NCI-H82 treated with DMSO at 0.1 percent for 48 hours (cell line): ENCODE data around the gene TMEM17.

Experiments
- DNase-seq: peaks from one replicate; lab custom pipeline; 2025; ENCODE audit not compliant: unreplicated experiment; lab: John Stamatoyannopoulos, UW

The TMEM17 gene

DNA sequence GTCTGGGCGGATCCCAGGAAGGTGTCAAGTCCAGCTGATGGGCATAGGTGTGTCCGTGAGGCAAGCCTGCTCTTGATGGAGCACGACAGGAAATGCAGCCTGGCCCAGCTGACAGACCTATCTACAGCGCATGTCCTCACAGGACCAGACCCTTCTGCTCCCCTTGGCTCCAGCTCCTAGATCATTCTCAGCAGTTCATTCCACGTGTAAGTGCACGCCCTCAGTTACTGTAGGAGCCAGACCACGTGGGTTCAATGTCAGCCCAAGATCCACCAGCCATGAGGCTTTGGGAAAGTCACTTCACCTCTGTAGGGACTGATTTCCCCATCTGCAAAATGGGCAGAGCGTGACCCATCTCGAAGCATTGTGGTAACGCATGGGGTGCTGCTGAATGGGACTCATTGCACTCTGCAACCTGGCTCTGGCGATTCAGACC is 47.8 kb downstream of the TMEM17 start:
- DNase-seq = no peak

DNA sequence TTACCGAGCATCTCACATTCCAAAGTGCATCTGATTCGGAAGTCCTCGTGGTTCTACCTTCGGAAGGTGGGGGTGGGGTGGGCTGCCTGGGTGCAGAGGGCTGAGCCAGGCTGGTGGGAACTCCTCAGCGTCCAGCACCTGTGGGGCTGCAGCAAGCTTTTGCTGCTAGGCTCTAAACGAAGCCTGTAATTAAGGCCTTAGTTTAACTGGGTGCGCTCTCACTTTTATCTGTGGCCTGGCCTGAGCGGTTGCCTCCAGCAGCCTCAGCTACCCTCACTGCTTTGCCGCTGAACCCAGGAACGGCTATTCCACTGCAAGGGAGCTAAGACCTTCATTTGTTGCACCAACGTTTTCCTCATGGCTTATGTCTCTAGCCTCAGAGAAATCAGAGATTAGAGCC is 48.4 kb downstream of the TMEM17 start:
- DNase-seq = no peak

DNA sequence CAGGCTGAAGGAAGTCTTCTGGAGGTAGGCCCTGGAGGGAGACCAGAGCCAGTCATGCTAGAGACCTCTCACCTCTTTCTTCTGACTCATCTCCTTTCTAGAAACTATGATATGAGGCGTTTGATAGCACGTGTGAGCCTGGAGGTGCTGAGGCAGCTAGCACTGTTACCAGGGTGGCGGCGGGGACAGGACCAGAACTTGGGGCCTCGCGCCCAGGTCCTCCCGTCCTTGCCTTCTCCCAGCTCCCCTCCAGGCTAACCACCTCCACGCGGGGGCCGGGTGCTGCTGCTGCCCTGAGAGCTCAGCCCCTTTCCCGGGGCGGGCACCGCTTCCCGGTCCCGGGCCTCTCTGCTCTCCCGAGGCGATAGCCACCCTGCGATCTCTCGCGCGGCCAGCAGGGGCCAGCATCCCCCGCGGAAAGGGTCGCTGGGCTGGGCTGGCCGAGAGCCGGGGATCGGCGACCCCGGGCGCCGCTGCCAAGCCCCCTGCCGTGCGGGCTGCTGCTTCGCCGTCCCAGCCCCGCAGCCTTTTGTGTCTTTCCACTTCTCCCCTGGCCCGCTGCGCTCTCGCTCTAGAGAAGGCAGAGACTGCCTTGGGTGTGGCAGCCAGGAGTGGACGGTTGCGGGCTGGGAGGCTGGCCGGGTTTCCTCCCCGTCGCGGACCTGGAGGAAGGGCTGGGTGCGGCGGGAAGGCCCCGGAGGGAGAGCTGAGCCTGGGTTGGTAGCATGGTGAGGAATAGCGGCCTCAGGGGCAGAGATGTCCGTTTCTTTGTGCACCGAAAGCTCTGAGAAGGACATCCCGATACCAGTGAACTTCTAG is 49.1 kb downstream of the TMEM17 start:
- DNase-seq = peak; percentile 51

DNA sequence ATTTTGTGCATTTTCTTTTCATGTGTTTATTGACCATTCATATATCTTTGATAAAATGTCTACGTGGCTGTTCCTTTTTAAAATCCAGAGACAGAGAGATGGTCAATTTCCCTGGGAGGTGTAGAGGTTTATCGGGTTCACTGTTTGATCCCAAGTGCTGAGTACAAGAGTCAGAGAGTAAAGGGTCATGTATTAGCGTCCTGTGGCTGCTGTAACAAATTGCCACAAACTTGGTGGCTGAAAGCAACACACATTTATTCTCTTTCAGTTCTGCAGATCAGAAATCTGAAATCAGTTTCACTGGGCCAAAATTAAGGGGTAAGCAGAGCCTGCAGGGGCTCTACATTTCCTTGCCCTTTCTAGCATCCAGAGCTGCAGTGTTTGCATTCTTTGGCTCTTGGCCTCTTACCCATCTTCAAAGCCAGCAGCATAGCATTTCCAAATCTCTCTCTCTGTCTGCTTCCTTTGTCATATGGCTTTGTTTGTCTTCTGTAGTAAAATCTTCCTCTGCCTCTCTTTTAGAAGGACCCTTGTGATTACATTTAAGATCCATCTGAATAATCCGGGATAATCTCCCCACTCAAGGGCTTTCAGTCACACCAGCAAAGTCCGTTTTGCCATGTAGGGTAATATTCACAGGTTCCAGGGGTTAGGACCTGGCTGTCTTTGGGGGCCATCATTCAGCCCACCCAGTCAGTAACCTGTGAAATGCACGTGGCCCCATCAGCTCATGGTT is 49.9 kb downstream of the TMEM17 start:
- DNase-seq = peak; percentile 83

DNA sequence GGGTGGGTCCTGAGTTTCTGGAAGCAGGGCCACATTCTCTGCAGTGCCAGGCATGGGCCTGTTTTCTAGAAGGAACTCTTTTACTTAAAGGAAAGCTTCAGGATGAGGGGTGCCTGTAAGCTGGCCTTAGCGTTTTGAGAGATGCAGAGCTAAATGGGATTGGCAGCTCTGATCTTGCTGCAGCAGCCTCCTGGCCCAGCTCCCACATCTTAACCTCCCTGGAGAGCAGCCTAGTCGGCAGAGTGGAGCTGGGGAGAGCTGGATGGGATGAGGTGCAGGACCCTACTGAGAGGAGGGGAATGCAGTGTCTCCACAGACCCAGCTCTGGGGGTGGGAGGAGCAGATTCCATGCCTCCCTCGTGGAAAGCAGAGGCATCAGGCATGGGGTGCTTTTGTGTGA is 52.0 kb downstream of the TMEM17 start:
- no peak for DNase-seq

DNA sequence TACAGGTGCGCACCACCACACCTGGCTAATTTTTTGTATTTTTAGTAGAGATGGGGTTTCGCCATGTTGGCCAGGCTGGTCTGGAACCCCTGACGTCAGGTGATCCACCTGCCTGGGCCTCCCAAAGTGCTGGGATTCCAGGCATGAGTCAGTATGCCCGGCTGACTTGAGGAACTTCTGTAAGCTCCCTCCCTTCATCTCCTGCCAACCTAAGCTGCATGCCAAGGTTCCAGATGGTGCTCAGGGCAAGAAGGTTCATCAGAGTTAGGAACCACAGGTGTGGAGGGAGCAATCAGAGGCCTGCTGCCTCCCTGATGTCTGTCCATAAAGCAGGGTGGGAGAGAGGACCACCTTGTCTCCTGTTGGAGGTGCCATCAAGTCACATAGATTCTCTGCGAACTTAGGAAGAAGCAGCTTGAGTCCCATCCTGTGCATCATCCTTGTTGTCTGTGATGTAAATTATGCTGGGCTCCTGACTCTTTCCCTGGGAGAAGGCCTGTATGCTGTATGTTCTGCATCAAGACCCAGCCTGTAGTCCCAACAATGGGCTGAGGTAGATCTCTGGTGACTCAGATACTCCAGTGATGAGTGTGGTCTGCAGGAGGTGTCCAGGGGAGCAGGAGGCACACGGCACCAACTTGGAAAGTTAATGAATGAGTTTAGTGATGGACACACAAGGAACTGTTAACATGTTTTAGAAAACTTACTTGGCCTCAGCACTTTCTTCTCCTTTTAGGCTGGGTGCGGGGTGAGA is 53.1 kb downstream of the TMEM17 start:
- DNase-seq = no peak

DNA sequence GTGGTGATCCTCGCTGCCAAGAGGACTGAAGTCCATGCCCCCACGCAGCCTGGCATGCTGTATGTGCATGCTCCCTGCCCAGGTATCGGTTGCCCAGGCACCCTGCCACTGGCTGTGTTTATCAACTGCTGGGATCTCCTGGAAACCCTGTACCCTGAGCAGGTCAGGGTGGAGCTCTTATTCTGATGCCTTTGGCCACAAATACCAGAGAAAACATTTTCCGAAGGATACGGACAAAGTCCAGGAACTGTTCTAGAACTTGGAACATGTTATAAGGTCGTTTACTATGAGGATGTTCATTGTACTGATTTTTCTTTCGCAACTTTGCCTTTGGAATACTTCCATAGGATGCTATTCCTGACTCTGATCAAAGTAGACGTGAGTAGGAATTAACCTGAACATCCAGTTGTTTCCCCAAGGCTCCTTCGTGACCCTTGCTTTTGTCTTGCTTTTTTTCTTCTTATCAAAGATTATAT is 55.2 kb downstream of the TMEM17 start:
- DNase-seq = no peak
